ENCODE measurements around the gene MOCOS. TPM values are rescaled to one million over a fixed set of nuclear protein-coding genes. Genes with fewer than 3 reads are reported as not detected.

Gene MOCOS
- total and polyA plus RNA-seq, 2 of the 13 experiments (the other 11 are each of a cell fraction or from before 2014, with no cell fraction given), result 7.7 to 15.4 TPM

DNA sequence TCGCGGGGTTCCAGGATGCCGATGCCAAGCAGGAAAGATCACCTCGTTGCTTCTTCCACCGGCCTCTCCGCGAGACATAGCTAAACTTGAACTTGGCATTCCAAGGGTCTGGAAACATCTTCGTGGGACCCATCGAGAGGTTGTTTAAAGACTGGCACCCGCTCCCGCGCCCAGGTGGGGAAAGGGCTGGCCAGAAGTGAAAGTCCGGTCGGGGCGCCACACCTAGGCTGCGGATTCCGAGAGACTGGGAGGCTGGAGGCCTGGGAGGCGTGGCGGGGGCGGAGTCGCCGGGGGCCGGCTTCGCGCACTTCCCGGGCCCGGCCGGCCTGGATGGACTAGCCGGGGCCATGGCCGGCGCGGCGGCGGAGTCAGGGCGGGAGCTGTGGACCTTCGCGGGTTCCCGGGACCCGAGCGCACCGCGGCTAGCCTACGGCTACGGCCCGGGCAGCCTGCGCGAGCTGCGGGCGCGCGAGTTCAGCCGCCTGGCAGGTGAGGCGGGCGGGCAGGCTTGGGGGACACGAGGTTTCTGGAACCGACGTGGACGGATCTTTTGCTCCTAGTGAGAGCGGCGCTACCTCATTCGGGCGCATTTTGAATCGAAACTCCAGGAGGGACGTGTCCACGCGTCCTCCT is at the start of gene MOCOS (continued):
- no peak for TF ChIP-seq SP140L (CRISPR knock-in tag; IDR thresholded peaks at IDR 0.05; ENCODE audit: borderline replicate concordance)
- peak; percentile 34; the same call in 1 of the 2 replicates for TF ChIP-seq NCOA2 (CRISPR knock-in tag; IDR thresholded peaks at IDR 0.05)
- TF ChIP-seq ETV5 (CRISPR knock-in tag; IDR thresholded peaks at IDR 0.05; ENCODE audit: borderline replicate concordance), result no peak
- TF ChIP-seq SAFB2 (CRISPR knock-in tag; IDR thresholded peaks at IDR 0.05; ENCODE audit: borderline replicate concordance, low read depth), result no peak; the same call in 1 of the 2 replicates
- TF ChIP-seq ZSCAN31 (CRISPR knock-in tag; IDR thresholded peaks at IDR 0.05; ENCODE audit: low read depth), result no peak
- TF ChIP-seq TEAD3 (CRISPR knock-in tag; optimal IDR thresholded peaks at IDR 0.05; ENCODE audit: borderline replicate concordance), result peak; percentile 18
- peak; percentile 25; the same call in 1 of the 2 replicates for TF ChIP-seq ZNF678 (CRISPR knock-in tag; IDR thresholded peaks at IDR 0.05)
- peak; percentile 64; the same call in 1 of the 2 replicates for TF ChIP-seq TSC22D2 (CRISPR knock-in tag; IDR thresholded peaks at IDR 0.05; ENCODE audit: borderline replicate concordance)
- TF ChIP-seq, protein P1, sequence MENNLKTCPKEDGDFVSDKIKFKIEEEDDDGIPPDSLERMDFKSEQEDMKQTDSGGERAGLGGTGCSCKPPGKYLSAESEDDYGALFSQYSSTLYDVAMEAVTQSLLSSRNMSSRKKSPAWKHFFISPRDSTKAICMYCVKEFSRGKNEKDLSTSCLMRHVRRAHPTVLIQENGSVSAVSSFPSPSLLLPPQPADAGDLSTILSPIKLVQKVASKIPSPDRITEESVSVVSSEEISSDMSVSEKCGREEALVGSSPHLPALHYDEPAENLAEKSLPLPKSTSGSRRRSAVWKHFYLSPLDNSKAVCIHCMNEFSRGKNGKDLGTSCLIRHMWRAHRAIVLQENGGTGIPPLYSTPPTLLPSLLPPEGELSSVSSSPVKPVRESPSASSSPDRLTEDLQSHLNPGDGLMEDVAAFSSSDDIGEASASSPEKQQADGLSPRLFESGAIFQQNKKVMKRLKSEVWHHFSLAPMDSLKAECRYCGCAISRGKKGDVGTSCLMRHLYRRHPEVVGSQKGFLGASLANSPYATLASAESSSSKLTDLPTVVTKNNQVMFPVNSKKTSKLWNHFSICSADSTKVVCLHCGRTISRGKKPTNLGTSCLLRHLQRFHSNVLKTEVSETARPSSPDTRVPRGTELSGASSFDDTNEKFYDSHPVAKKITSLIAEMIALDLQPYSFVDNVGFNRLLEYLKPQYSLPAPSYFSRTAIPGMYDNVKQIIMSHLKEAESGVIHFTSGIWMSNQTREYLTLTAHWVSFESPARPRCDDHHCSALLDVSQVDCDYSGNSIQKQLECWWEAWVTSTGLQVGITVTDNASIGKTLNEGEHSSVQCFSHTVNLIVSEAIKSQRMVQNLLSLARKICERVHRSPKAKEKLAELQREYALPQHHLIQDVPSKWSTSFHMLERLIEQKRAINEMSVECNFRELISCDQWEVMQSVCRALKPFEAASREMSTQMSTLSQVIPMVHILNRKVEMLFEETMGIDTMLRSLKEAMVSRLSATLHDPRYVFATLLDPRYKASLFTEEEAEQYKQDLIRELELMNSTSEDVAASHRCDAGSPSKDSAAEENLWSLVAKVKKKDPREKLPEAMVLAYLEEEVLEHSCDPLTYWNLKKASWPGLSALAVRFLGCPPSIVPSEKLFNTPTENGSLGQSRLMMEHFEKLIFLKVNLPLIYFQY (CRISPR knock-in tag; IDR thresholded peaks at IDR 0.05; ENCODE audit: borderline replicate concordance), result peak; percentile 69; the same call in 1 of the 2 replicates
- TF ChIP-seq MIER3 (CRISPR knock-in tag; IDR thresholded peaks at IDR 0.05; ENCODE audit: borderline replicate concordance), result no peak
- TF ChIP-seq, protein P2, sequence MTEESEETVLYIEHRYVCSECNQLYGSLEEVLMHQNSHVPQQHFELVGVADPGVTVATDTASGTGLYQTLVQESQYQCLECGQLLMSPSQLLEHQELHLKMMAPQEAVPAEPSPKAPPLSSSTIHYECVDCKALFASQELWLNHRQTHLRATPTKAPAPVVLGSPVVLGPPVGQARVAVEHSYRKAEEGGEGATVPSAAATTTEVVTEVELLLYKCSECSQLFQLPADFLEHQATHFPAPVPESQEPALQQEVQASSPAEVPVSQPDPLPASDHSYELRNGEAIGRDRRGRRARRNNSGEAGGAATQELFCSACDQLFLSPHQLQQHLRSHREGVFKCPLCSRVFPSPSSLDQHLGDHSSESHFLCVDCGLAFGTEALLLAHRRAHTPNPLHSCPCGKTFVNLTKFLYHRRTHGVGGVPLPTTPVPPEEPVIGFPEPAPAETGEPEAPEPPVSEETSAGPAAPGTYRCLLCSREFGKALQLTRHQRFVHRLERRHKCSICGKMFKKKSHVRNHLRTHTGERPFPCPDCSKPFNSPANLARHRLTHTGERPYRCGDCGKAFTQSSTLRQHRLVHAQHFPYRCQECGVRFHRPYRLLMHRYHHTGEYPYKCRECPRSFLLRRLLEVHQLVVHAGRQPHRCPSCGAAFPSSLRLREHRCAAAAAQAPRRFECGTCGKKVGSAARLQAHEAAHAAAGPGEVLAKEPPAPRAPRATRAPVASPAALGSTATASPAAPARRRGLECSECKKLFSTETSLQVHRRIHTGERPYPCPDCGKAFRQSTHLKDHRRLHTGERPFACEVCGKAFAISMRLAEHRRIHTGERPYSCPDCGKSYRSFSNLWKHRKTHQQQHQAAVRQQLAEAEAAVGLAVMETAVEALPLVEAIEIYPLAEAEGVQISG (CRISPR knock-in tag; IDR thresholded peaks at IDR 0.05), result peak; percentile 64
- TF ChIP-seq, protein P3, sequence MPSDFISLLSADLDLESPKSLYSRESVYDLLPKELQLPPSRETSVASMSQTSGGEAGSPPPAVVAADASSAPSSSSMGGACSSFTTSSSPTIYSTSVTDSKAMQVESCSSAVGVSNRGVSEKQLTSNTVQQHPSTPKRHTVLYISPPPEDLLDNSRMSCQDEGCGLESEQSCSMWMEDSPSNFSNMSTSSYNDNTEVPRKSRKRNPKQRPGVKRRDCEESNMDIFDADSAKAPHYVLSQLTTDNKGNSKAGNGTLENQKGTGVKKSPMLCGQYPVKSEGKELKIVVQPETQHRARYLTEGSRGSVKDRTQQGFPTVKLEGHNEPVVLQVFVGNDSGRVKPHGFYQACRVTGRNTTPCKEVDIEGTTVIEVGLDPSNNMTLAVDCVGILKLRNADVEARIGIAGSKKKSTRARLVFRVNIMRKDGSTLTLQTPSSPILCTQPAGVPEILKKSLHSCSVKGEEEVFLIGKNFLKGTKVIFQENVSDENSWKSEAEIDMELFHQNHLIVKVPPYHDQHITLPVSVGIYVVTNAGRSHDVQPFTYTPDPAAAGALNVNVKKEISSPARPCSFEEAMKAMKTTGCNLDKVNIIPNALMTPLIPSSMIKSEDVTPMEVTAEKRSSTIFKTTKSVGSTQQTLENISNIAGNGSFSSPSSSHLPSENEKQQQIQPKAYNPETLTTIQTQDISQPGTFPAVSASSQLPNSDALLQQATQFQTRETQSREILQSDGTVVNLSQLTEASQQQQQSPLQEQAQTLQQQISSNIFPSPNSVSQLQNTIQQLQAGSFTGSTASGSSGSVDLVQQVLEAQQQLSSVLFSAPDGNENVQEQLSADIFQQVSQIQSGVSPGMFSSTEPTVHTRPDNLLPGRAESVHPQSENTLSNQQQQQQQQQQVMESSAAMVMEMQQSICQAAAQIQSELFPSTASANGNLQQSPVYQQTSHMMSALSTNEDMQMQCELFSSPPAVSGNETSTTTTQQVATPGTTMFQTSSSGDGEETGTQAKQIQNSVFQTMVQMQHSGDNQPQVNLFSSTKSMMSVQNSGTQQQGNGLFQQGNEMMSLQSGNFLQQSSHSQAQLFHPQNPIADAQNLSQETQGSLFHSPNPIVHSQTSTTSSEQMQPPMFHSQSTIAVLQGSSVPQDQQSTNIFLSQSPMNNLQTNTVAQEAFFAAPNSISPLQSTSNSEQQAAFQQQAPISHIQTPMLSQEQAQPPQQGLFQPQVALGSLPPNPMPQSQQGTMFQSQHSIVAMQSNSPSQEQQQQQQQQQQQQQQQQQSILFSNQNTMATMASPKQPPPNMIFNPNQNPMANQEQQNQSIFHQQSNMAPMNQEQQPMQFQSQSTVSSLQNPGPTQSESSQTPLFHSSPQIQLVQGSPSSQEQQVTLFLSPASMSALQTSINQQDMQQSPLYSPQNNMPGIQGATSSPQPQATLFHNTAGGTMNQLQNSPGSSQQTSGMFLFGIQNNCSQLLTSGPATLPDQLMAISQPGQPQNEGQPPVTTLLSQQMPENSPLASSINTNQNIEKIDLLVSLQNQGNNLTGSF (CRISPR knock-in tag; IDR thresholded peaks at IDR 0.05), result peak; percentile 42; the same call in 1 of the 2 replicates
- peak; percentile 15 for TF ChIP-seq DMAP1 (CRISPR knock-in tag; IDR thresholded peaks at IDR 0.05)
- no peak for TF ChIP-seq SOX13 (IDR thresholded peaks at IDR 0.05)
- TF ChIP-seq SOX13 (CRISPR knock-in tag; conservative IDR thresholded peaks at IDR 0.05 in 1 of 2, IDR thresholded peaks at IDR 0.05 in 1 of 2), result peak in 1 of 2 experiments; percentile 30; a peak in 1 of 4 replicates
- peak; percentile 86 for TF ChIP-seq ZNF776 (CRISPR knock-in tag; IDR thresholded peaks at IDR 0.05)
